Keratinocyte (primary cell): ENCODE measurements around the gene STRN4. TPM values are rescaled to one million over a fixed set of nuclear protein-coding genes. Genes with fewer than 3 reads are reported as not detected.

Experiments used
- DNase-seq: peaks from one replicate; pipeline ENCODE4 v3.0.0-alpha.2; 2011; ENCODE audit warnings: low read depth, missing footprints, low spot score
- FAIRE-seq: peaks from 2 replicates; lab custom pipeline; 2011; peaks lifted over from hg19 to GRCh38; lab: Jason Lieb, UNC
- H2AFZ ChIP-seq: 2 replicates; pipeline ENCODE4 v1.6.0; 2012; ENCODE audit warnings: low read length, control low read depth, inconsistent platforms; ENCODE audit not compliant: control insufficient read depth
- H3K27ac ChIP-seq: 2 replicates; pipeline ENCODE4 v1.5.1; 2011; ENCODE audit warnings: low read length; ENCODE audit not compliant: control insufficient read depth, insufficient read depth
- H3K27me3 ChIP-seq: 3 replicates; pipeline ENCODE4 v1.6.0; 2011; ENCODE audit warnings: low read length; ENCODE audit not compliant: control insufficient read depth, insufficient read depth; ENCODE audit errors: extremely low read depth
- H3K36me3 ChIP-seq, 2 experiments: 2 replicates in 1 of 2; 3 replicates in 1 of 2; pipeline ENCODE4 v1.5.1; 2011; ENCODE audit warnings: low read length in 2 of 2, mild to moderate bottlenecking in 1 of 2; ENCODE audit not compliant: control insufficient read depth in 2 of 2, insufficient read depth in 2 of 2; ENCODE audit errors: extremely low read depth in 1 of 2
- H3K4me1 ChIP-seq: 3 replicates; pipeline ENCODE4 v1.5.1; 2011; ENCODE audit warnings: low read length; ENCODE audit not compliant: control insufficient read depth, insufficient read depth; ENCODE audit errors: extremely low read depth
- H3K4me2 ChIP-seq: 3 replicates; pipeline ENCODE4 v1.6.0; 2011; ENCODE audit warnings: low read depth, low read length; ENCODE audit not compliant: control insufficient read depth, insufficient read depth; ENCODE audit errors: extremely low read depth
- H3K4me3 ChIP-seq, 3 experiments: fragments of 200-600 bp in 1 of 3; sonication (generic) in 1 of 3; 2 replicates in 2 of 3; 3 replicates in 1 of 3; pipeline ENCODE4 v1.5.1; 2011 to 2016; ENCODE audit warnings: low read length in 3 of 3, mild to moderate bottlenecking in 3 of 3, control low read depth in 2 of 3, inconsistent platforms in 1 of 3, low read depth in 1 of 3, mixed read lengths in 1 of 3, mixed run types in 1 of 3, moderate library complexity in 1 of 3; ENCODE audit not compliant: control insufficient read depth in 2 of 3, insufficient read depth in 2 of 3; ENCODE audit errors: extremely low read depth in 1 of 3
- H3K79me2 ChIP-seq: 2 replicates; pipeline ENCODE4 v1.6.0; 2012; ENCODE audit warnings: low read length; ENCODE audit not compliant: control insufficient read depth, insufficient read depth
- H3K9ac ChIP-seq: 3 replicates; pipeline ENCODE4 v1.6.0; 2011; ENCODE audit warnings: low read length; ENCODE audit not compliant: control insufficient read depth, insufficient read depth; ENCODE audit errors: extremely low read depth
- H3K9me1 ChIP-seq: 3 replicates; pipeline ENCODE4 v1.6.0; 2011; ENCODE audit warnings: low read length; ENCODE audit not compliant: control insufficient read depth, insufficient read depth; ENCODE audit errors: extremely low read depth
- H3K9me3 ChIP-seq: 2 replicates; pipeline ENCODE4 v1.5.1; 2012; ENCODE audit warnings: low read depth, low read length; ENCODE audit not compliant: control insufficient read depth
- H4K20me1 ChIP-seq: 3 replicates; pipeline ENCODE4 v1.6.0; 2011; ENCODE audit warnings: low read length; ENCODE audit not compliant: control insufficient read depth, insufficient read depth; ENCODE audit errors: extremely low read depth
- CTCF ChIP-seq, 3 experiments: IDR thresholded peaks in 1 of 3; conservative IDR thresholded peaks in 1 of 3; optimal IDR thresholded peaks in 1 of 3; 2 replicates in 2 of 3; 3 replicates in 1 of 3; pipeline versions ENCODE3 to v1.5.1; 2011; ENCODE audit warnings: low read length in 3 of 3, mild to moderate bottlenecking in 3 of 3, moderate library complexity in 2 of 3, control low read depth in 1 of 3, inconsistent platforms in 1 of 3; ENCODE audit not compliant: insufficient read depth in 2 of 3; ENCODE audit errors: extremely low read depth in 1 of 3
- EZH2 ChIP-seq: IDR thresholded peaks from one replicate; pipeline ENCODE4 v1.6.1; 2012; ENCODE audit warnings: inconsistent platforms, mild to moderate bottlenecking, low read length, moderate library complexity
- dilution Hi-C: fragments of 300-500 bp; cut with MboI; formaldehyde crosslinking; loops from one replicate; pipeline ENCODE4 v1.7.0; 2020; ENCODE audit warnings: low sequenced_read_pairs; ENCODE audit not compliant: extremely low pct_ligation_motif_present
- polyA plus RNA-seq, 5 experiments: library from polyadenylated mRNA; depleted of rRNA in 3 of 5; stranded (reverse) in 3 of 5; stranded (forward) in 1 of 5; unstranded in 1 of 5; fragments of >200 nt; gene quantifications; 1 replicate in 1 of 5; 2 replicates in 3 of 5; 3 replicates in 1 of 5; pipeline versions ENCODE4 v1.2.1 to v1.2.3, GENCODE V29; 2011 to 2012; ENCODE audit warnings: missing spikeins in 2 of 5, low read depth in 1 of 5, low replicate concordance in 1 of 5

STRN4 gene
- polyA plus RNA-seq, 1 donor (not counting 4 experiments of a cell fraction or from before 2014, with no cell fraction given), result 37.3 TPM

GRCh38 chr19:46720503-46721239, 25.6 kb downstream of the STRN4 start:
- peaks cover 2% of the 10 kb centered on the region for H4K20me1 ChIP-seq
- H3K9me3 ChIP-seq, result no peaks in the 10 kb centered on the region
- H3K9ac ChIP-seq, result no peak overlapping the region
- H3K9me1 ChIP-seq, result no peaks in the 10 kb centered on the region
- peaks cover 7% of the 10 kb centered on the region for H3K4me1 ChIP-seq
- FAIRE-seq (no peak), DNase-seq (no peak)
- H3K4me2 ChIP-seq, result no peak overlapping the region
- H2AFZ ChIP-seq, result no peak overlapping the region
- no peak overlapping the region for H3K27ac ChIP-seq
- H3K36me3 ChIP-seq, result peaks cover 36 to 53% of the 10 kb centered on the region in 2 experiments
- TF ChIP-seq CTCF (optimal IDR thresholded peaks at IDR 0.05 in 1 of 3, IDR thresholded peaks at IDR 0.05 in 1 of 3, conservative IDR thresholded peaks at IDR 0.05 in 1 of 3; ENCODE audit: extremely low read depth in 1 of 3, insufficient read depth in 2 of 3, low read length in 3 of 3) (no peak), EZH2 (no peak)
- no peaks in the 10 kb centered on the region for H3K27me3 ChIP-seq
- H3K79me2 ChIP-seq, result peaks cover 13% of the 10 kb centered on the region
- no peak overlapping the region for H3K4me3 ChIP-seq
- dilution Hi-C loops, result no loop called here

- H3K4me1 ChIP-seq, result peaks cover 13% of the 10 kb centered on the region
- DNase-seq, result no peak
- H3K27ac ChIP-seq, result no peak overlapping the region
- H3K9me3 ChIP-seq, result no peaks in the 10 kb centered on the region
- no peaks in the 10 kb centered on the region for H3K9me1 ChIP-seq
- no peak overlapping the region for H3K9ac ChIP-seq
- dilution Hi-C loops, result no loop called here
- H3K36me3 ChIP-seq, result peaks cover 31 to 45% of the 10 kb centered on the region in 2 experiments
- TF ChIP-seq CTCF (optimal IDR thresholded peaks at IDR 0.05 in 1 of 3, IDR thresholded peaks at IDR 0.05 in 1 of 3, conservative IDR thresholded peaks at IDR 0.05 in 1 of 3; ENCODE audit: extremely low read depth in 1 of 3, insufficient read depth in 2 of 3, low read length in 3 of 3), result no peak
- TF ChIP-seq EZH2, result no peak
- no peaks in the 10 kb centered on the region for H3K27me3 ChIP-seq
- H3K4me2 ChIP-seq, result no peak overlapping the region
- H4K20me1 ChIP-seq, result peaks cover 2% of the 10 kb centered on the region
- FAIRE-seq, result no peak
- no peak overlapping the region for H3K4me3 ChIP-seq
- H2AFZ ChIP-seq, result no peak overlapping the region
- H3K79me2 ChIP-seq, result peaks cover 21% of the 10 kb centered on the region
These were observed 26.4 kb downstream of the STRN4 start for GRCh38 chr19:46719629-46720502.
